Transverse colon (tissue), 4 donors: Measurements from ENCODE around the gene CHCHD6. TPM values are rescaled to one million over a fixed set of nuclear protein-coding genes. Genes with fewer than 3 reads are reported as not detected.

Experiments
- DNase-seq: peaks from one replicate; pipeline ENCODE4 v3.0.0-alpha.2; 2019
- H3K27ac ChIP-seq, 4 donors: fragments of 200-600 bp; sonication (generic); 2 replicates each; pipeline ENCODE4 v1.5.1; 2016 to 2018; ENCODE audit warnings: inconsistent platforms in 4 of 4
- H3K27me3 ChIP-seq: fragments of 200-600 bp; sonication (generic); 2 replicates; pipeline ENCODE4 v1.5.1; 2017; ENCODE audit warnings: inconsistent platforms
- H3K36me3 ChIP-seq, 4 donors: fragments of 200-600 bp; sonication (generic); 2 replicates each; pipeline ENCODE4 v1.5.1; 2017 to 2019; ENCODE audit warnings: inconsistent platforms in 4 of 4
- H3K4me1 ChIP-seq, 4 donors: fragments of 200-600 bp; sonication (generic); 2 replicates each; pipeline ENCODE4 v1.5.1; 2017 to 2020; ENCODE audit warnings: inconsistent platforms in 4 of 4
- H3K4me3 ChIP-seq, 4 donors: fragments of 200-600 bp; sonication (generic); 1 replicate in 1 of 4; 2 replicates in 3 of 4; pipeline versions ENCODE4 v1.5.1 to v1.6.1; 2017 to 2019; ENCODE audit warnings: inconsistent platforms in 4 of 4
- H3K9me3 ChIP-seq, 2 donors: fragments of 200-600 bp; sonication (generic); 2 replicates each; pipeline ENCODE4 v1.5.1; 2017 to 2019; ENCODE audit warnings: inconsistent platforms in 2 of 2
- CTCF ChIP-seq, 5 experiments: fragments of 200-600 bp in 3 of 5; fragments of 450-650 bp in 2 of 5; sonication (generic) in 3 of 5; IDR thresholded peaks; 1 replicate in 2 of 5; 2 replicates in 3 of 5; pipeline ENCODE4 v1.5.1; 2016 to 2017; ENCODE audit warnings: antibody characterized with exemption in 5 of 5, inconsistent platforms in 3 of 5, mild to moderate bottlenecking in 2 of 5, moderate library complexity in 1 of 5
- EP300 ChIP-seq: sonication (generic); formaldehyde crosslinking; IDR thresholded peaks from one replicate; pipeline ENCODE4 v1.6.1; 2017; ENCODE audit warnings: antibody characterized with exemption, low read depth
- POLR2A ChIP-seq: fragments of 450-650 bp; IDR thresholded peaks from one replicate; pipeline ENCODE4 v1.6.1; 2016; ENCODE audit warnings: antibody characterized with exemption, mild to moderate bottlenecking, moderate library complexity
- POLR2AphosphoS5 ChIP-seq, 3 donors: sonication (generic); formaldehyde crosslinking; IDR thresholded peaks; one replicate each; pipeline ENCODE4 v1.6.1; 2016; ENCODE audit warnings: antibody characterized with exemption in 3 of 3
- WGBS, 2 donors: methylation state at CpG; one replicate each; pipeline ENCODE4 v1.1.5; 2018; ENCODE audit warnings: low coverage in 1 of 2; 5-methylcytosine and 5-hydroxymethylcytosine counted together
- in situ Hi-C, 4 donors: fragments of 200-750 bp; cut with MboI; loops; one replicate each; pipeline versions ENCODE4 v1.15.0 to v1.15.1; 2017; ENCODE audit warnings: low sequenced_read_pairs in 3 of 4, low pct_ligation_motif_present in 1 of 4, low pct_unique_long_range_greater_than_20kb in 1 of 4
- intact Hi-C: fragments of 100-400 bp; cut with DNase I; formaldehyde crosslinking; loops from one replicate; pipeline ENCODE4 v1.15.1; 2023; ENCODE audit warnings: low total_unique reads
- total RNA-seq, 4 donors: library from RNA; depleted of rRNA; stranded (reverse); fragments of >200 nt; gene quantifications; one replicate each; pipeline ENCODE4 v1.1.0, GENCODE V29; 2016

Gene CHCHD6
- total RNA-seq, 4 donors from 2014 or later: 4.6 to 12.1 (median 5.3) TPM

- WGBS, 2 donors: 85 to 100% methylated on average over 1 to 7 of the region's 7 CpGs
- TF ChIP-seq POLR2AphosphoS5 (IDR thresholded peaks at IDR 0.05) (no peak), POLR2A (no peak), EP300 (no peak), CTCF (IDR thresholded peaks at IDR 0.05) (no peak)
- Histone ChIP-seq H3K27ac (no peak overlapping the region), H3K36me3 (no peaks in the 10 kb centered on the region), H3K4me3 (no peak overlapping the region), H3K9me3 (no peaks in the 10 kb centered on the region), H3K27me3 (peaks cover 57% of the 10 kb centered on the region), H3K4me1 (peaks cover 0 to 7% (median 4%) of the 10 kb centered on the region in 4 donors)
- no peak for DNase-seq
- in situ Hi-C loops (loop anchor here in 2 of 4 donors (25.0 kb wide), 2 partner anchors 763 to 838 kb away; no protein-coding TSS in a partner anchor), intact Hi-C loops (no loop called here)
These were observed 5.0 kb upstream of the CHCHD6 start for GRCh38 chr3:126699011-126699410.

- no peaks in the 10 kb centered on the region for H3K9me3 ChIP-seq
- DNase-seq: no peak
- in situ Hi-C loops: no loop called here
- peak overlapping the region in 3 of 4 donors; percentile 9 to 69 (median 61) for H3K27ac ChIP-seq
- H3K4me1 ChIP-seq: peaks cover 0 to 15% (median 12%) of the 10 kb centered on the region in 4 donors
- no peaks in the 10 kb centered on the region for H3K36me3 ChIP-seq
- no peak for TF ChIP-seq EP300
- no peak for TF ChIP-seq CTCF (IDR thresholded peaks at IDR 0.05)
- no peak for TF ChIP-seq POLR2AphosphoS5 (IDR thresholded peaks at IDR 0.05)
- no peak for TF ChIP-seq POLR2A
- peak overlapping the region; percentile 72 to 82 (median 80) for H3K4me3 ChIP-seq
- H3K27me3 ChIP-seq: peaks cover 16% of the 10 kb centered on the region
- 25% methylated on average over 32 of the region's 44 CpGs; no CpG with 5 or more reads in 1 of the 2 donors for whole genome bisulfite sequencing, 2 donors
- intact Hi-C loops: no loop called here
These were observed 614 bp downstream of the CHCHD6 start for GRCh38 chr3:126704494-126705214.

- Histone ChIP-seq H3K27me3 (peaks cover 8% of the 10 kb centered on the region), H3K36me3 (no peaks in the 10 kb centered on the region), H3K9me3 (no peaks in the 10 kb centered on the region), H3K27ac (no peak overlapping the region), H3K4me3 (no peak overlapping the region), H3K4me1 (peaks cover 0 to 15% (median 12%) of the 10 kb centered on the region in 4 donors)
- WGBS, 2 donors: 70 to 92% methylated on average over 3 of the region's 3 CpGs
- TF ChIP-seq CTCF (IDR thresholded peaks at IDR 0.05): no peak
- no peak for TF ChIP-seq POLR2A
- no peak for TF ChIP-seq EP300
- TF ChIP-seq POLR2AphosphoS5 (IDR thresholded peaks at IDR 0.05): no peak
- intact Hi-C loops: no loop called here
- DNase-seq: no peak
- in situ Hi-C loops: no loop called here
These were observed 2.6 kb downstream of the CHCHD6 start for GRCh38 chr3:126706631-126707030.

- TF ChIP-seq POLR2A (no peak), CTCF (IDR thresholded peaks at IDR 0.05) (no peak), POLR2AphosphoS5 (IDR thresholded peaks at IDR 0.05) (no peak), EP300 (no peak)
- WGBS, 2 donors: 80 to 92% methylated on average over 1 to 8 of the region's 8 CpGs
- Histone ChIP-seq H3K36me3 (no peaks in the 10 kb centered on the region), H3K4me1 (no peaks in the 10 kb centered on the region), H3K4me3 (no peak overlapping the region), H3K27ac (no peak overlapping the region), H3K9me3 (no peaks in the 10 kb centered on the region), H3K27me3 (no peaks in the 10 kb centered on the region)
- intact Hi-C loops (no loop called here), in situ Hi-C loops (no loop called here)
- no peak for DNase-seq
These were observed 7.2 kb downstream of the CHCHD6 start for GRCh38 chr3:126711121-126711760.
